Liver (tissue), 9 donors: ENCODE results near the gene BPIFA2. TPM values are rescaled to one million over a fixed set of nuclear protein-coding genes. Genes with fewer than 3 reads are reported as not detected.

Experiments used
- DNase-seq: peaks from one replicate; pipeline ENCODE4 v3.0.0-alpha.2; 2017; ENCODE audit warnings: low spot score
- H3K27ac ChIP-seq, 2 donors: one replicate each; pipeline ENCODE4 v1.7.0; 2013; ENCODE audit warnings: inconsistent platforms in 2 of 2, low read length in 2 of 2, control low read depth in 1 of 2, low read depth in 1 of 2, mild to moderate bottlenecking in 1 of 2
- H3K27me3 ChIP-seq, 4 donors: one replicate each; pipeline versions ENCODE4 v1.6.1 to v1.7.0; 2013; ENCODE audit warnings: low read length in 3 of 4, inconsistent platforms in 1 of 4, mild to moderate bottlenecking in 1 of 4, moderate library complexity in 1 of 4; ENCODE audit not compliant: control insufficient read depth in 4 of 4, insufficient read depth in 4 of 4
- H3K36me3 ChIP-seq, 4 donors: one replicate each; pipeline versions ENCODE4 v1.6.1 to v1.7.0; 2013; ENCODE audit warnings: low read length in 3 of 4, mild to moderate bottlenecking in 3 of 4, low read depth in 1 of 4, moderate library complexity in 1 of 4; ENCODE audit not compliant: control insufficient read depth in 4 of 4, insufficient read depth in 3 of 4
- H3K4me1 ChIP-seq, 4 donors: one replicate each; pipeline versions ENCODE4 v1.6.1 to v1.7.0; 2013; ENCODE audit warnings: low read length in 3 of 4, mild to moderate bottlenecking in 3 of 4, moderate library complexity in 1 of 4; ENCODE audit not compliant: control insufficient read depth in 4 of 4, insufficient read depth in 4 of 4
- H3K4me3 ChIP-seq, 3 donors: one replicate each; pipeline versions ENCODE4 v1.6.1 to v1.7.0; 2013; ENCODE audit warnings: low read length in 3 of 3, control low read depth in 1 of 3, low read depth in 1 of 3, mild to moderate bottlenecking in 1 of 3
- H3K9ac ChIP-seq, 2 donors: one replicate each; pipeline ENCODE4 v1.7.0; 2013; ENCODE audit warnings: low read length in 2 of 2, mild to moderate bottlenecking in 2 of 2, moderate library complexity in 2 of 2, control low read depth in 1 of 2, low read depth in 1 of 2
- H3K9me3 ChIP-seq, 4 donors: one replicate each; pipeline versions ENCODE4 v1.6.1 to v1.7.0; 2013; ENCODE audit warnings: low read length in 3 of 4; ENCODE audit not compliant: control insufficient read depth in 4 of 4
- ATF3 ChIP-seq: IDR thresholded peaks from 2 replicates; pipeline ENCODE4 v1.6.1; 2016; ENCODE audit warnings: antibody characterized with exemption
- CTCF ChIP-seq: fragments of 150-350 bp; IDR thresholded peaks from 2 replicates; pipeline ENCODE4 v1.5.1; 2017; ENCODE audit warnings: improper control_type of control experiment, low read depth, low read length; ENCODE audit not compliant: missing input control
- EGR1 ChIP-seq, 2 donors: IDR thresholded peaks; 2 replicates each; pipeline ENCODE4 v1.6.1; 2016 to 2018; ENCODE audit warnings: antibody characterized with exemption in 2 of 2, low read depth in 2 of 2
- FOXA1 ChIP-seq: IDR thresholded peaks from 2 replicates; pipeline ENCODE4 v1.6.1; 2016; ENCODE audit warnings: antibody characterized with exemption
- FOXA2 ChIP-seq: IDR thresholded peaks from 2 replicates; pipeline ENCODE4 v1.6.1; 2016; ENCODE audit warnings: antibody characterized with exemption
- GABPA ChIP-seq, 2 donors: IDR thresholded peaks in 1 of 2; conservative IDR thresholded peaks in 1 of 2; 2 replicates each; pipeline ENCODE4 v1.6.1; 2016; ENCODE audit warnings: antibody characterized with exemption in 2 of 2, mild to moderate bottlenecking in 1 of 2, moderate library complexity in 1 of 2
- HNF4A ChIP-seq, 2 donors: conservative IDR thresholded peaks; 2 replicates each; pipeline ENCODE4 v1.6.1; 2016; ENCODE audit warnings: antibody characterized with exemption in 2 of 2, mild to moderate bottlenecking in 2 of 2
- HNF4G ChIP-seq: IDR thresholded peaks from 2 replicates; pipeline ENCODE4 v1.6.1; 2016; ENCODE audit warnings: antibody characterized with exemption
- JUND ChIP-seq, 2 donors: IDR thresholded peaks; 2 replicates each; pipeline ENCODE4 v1.6.1; 2016; ENCODE audit warnings: antibody characterized with exemption in 2 of 2
- MAX ChIP-seq: IDR thresholded peaks from 2 replicates; pipeline ENCODE4 v1.6.1; 2016; ENCODE audit warnings: antibody characterized with exemption
- NR2F2 ChIP-seq: IDR thresholded peaks from 2 replicates; pipeline ENCODE4 v1.6.1; 2016; ENCODE audit warnings: antibody characterized with exemption
- RAD21 ChIP-seq, 2 donors: IDR thresholded peaks; 2 replicates each; pipeline ENCODE4 v1.6.1; 2016; ENCODE audit warnings: antibody characterized with exemption in 2 of 2, mild to moderate bottlenecking in 2 of 2
- REST ChIP-seq: IDR thresholded peaks from 2 replicates; pipeline ENCODE4 v1.6.1; 2016; ENCODE audit warnings: antibody characterized with exemption, mild to moderate bottlenecking
- RXRA ChIP-seq, 2 donors: IDR thresholded peaks; 2 replicates each; pipeline ENCODE4 v1.6.1; 2017 to 2018; ENCODE audit warnings: antibody characterized with exemption in 2 of 2, mild to moderate bottlenecking in 1 of 2
- SP1 ChIP-seq: IDR thresholded peaks from 2 replicates; pipeline ENCODE4 v1.6.1; 2018; ENCODE audit warnings: antibody characterized with exemption, mild to moderate bottlenecking
- TAF1 ChIP-seq: conservative IDR thresholded peaks from 2 replicates; pipeline ENCODE4 v1.6.1; 2016; ENCODE audit warnings: antibody characterized with exemption, mild to moderate bottlenecking
- YY1 ChIP-seq: IDR thresholded peaks from 2 replicates; pipeline ENCODE4 v1.6.1; 2016; ENCODE audit warnings: antibody characterized with exemption, mild to moderate bottlenecking
- ZBTB33 ChIP-seq: IDR thresholded peaks from 2 replicates; pipeline ENCODE4 v1.6.1; 2016; ENCODE audit warnings: antibody characterized with exemption
- WGBS: extraction: QIAGEN DNeasy Blood & Tissue Kit; methylation state at CpG from one replicate; pipeline ENCODE4 v1.1.7; 2013; 5-methylcytosine and 5-hydroxymethylcytosine counted together
- polyA plus RNA-seq, 2 donors: library from polyadenylated mRNA; stranded (reverse) in 1 of 2; unstranded in 1 of 2; fragments of 200-250 nt in 1 of 2; fragments of >200 nt in 1 of 2; fragmentation: Nextera tagmentation in 1 of 2; extraction: Ambion mirVana in 1 of 2; gene quantifications; one replicate each; pipeline versions ENCODE4 v1.2.1 to v1.2.3, GENCODE V29; 2013 to 2015
- total RNA-seq, 2 donors: library from RNA; depleted of rRNA; stranded (reverse); fragments of >200 nt; gene quantifications; one replicate each; pipeline ENCODE4 v1.2.3, GENCODE V29; 2014
- donor health status: healthy.
- donor health status: healthy.
- donor health status: healthy.
- donor health status: healthy.
- donor health status: healthy.

Gene BPIFA2
- total RNA-seq = not detected
- not detected for polyA plus RNA-seq

- peaks cover 0 to under 1% (median 0%) of the 10 kb centered on the region in 4 donors for H3K27me3 ChIP-seq
- H3K27ac ChIP-seq = no peak within 1 kb of the TSS
- no peaks in the 10 kb centered on the region for H3K36me3 ChIP-seq
- H3K9me3 ChIP-seq = peaks cover 3 to 15% (median 6%) of the 10 kb centered on the region in 4 donors
- no peak for TF ChIP-seq SP1
- no peak for TF ChIP-seq JUND (IDR thresholded peaks at IDR 0.05)
- no peak for TF ChIP-seq YY1
- TF ChIP-seq CTCF = no peak
- no peak for TF ChIP-seq HNF4G
- TF ChIP-seq HNF4A (conservative IDR thresholded peaks at IDR 0.05) = no peak
- TF ChIP-seq NR2F2 = no peak
- TF ChIP-seq REST = no peak
- no peak for TF ChIP-seq FOXA1
- TF ChIP-seq FOXA2 = no peak
- no peak for TF ChIP-seq ZBTB33
- TF ChIP-seq EGR1 (IDR thresholded peaks at IDR 0.05; ENCODE audit: low read depth in 2 of 2) = no peak
- TF ChIP-seq GABPA (IDR thresholded peaks at IDR 0.05 in 1 of 2, conservative IDR thresholded peaks at IDR 0.05 in 1 of 2) = no peak
- TF ChIP-seq RAD21 (IDR thresholded peaks at IDR 0.05) = no peak
- no peak for TF ChIP-seq MAX
- TF ChIP-seq ATF3 = no peak
- no peak for TF ChIP-seq RXRA (IDR thresholded peaks at IDR 0.05)
- no peak for TF ChIP-seq TAF1
- H3K4me1 ChIP-seq = no peaks in the 10 kb centered on the region
- no peak within 1 kb of the TSS for H3K9ac ChIP-seq
- no peak for DNase-seq
- 81% methylated on average over 8 of the region's 8 CpGs for WGBS
- no peak within 1 kb of the TSS for H3K4me3 ChIP-seq
These were observed at the start of gene BPIFA2 for GRCh38 chr20:33167859-33168258. Gene BPIFA2 (plus strand): TSS chr20:33168159. CDS start chr20:33169146, 987 bp downstream.
